H1 (cell line): ENCODE results near the gene LSG1. TPM values are rescaled to one million over a fixed set of nuclear protein-coding genes. Genes with fewer than 3 reads are reported as not detected.

Experiments
- CTCF ChIA-PET: fragments of 300-600 bp; sonication (Branson Sonifier 250); formaldehyde crosslinking; loops from one replicate; lab custom pipeline; 2021; ENCODE audit not compliant: partially characterized antibody; lab: Charles Lee
- POLR2A ChIA-PET: fragments of 300-600 bp; sonication (Branson Sonifier 250); formaldehyde crosslinking; loops from one replicate; lab custom pipeline; 2021; ENCODE audit warnings: inconsistent platforms; ENCODE audit not compliant: partially characterized antibody; lab: Charles Lee
- DNase-seq, 2 experiments: peaks; one replicate each; pipeline versions ENCODE4 v3.0.0 to v3.0.0-alpha.2; 2010 to 2022; ENCODE audit warnings: low spot score in 2 of 2, low read depth in 1 of 2, mixed read lengths in 1 of 2
- FAIRE-seq: peaks from 2 replicates; lab custom pipeline; 2011; peaks lifted over from hg19 to GRCh38; lab: Jason Lieb, UNC
- H2AFZ ChIP-seq: 2 replicates; pipeline ENCODE4 v1.8.1; 2012; ENCODE audit warnings: low read length, inconsistent platforms
- H2AK5ac ChIP-seq: 2 replicates; pipeline ENCODE4 v1.6.1; 2013; ENCODE audit warnings: low read depth, low read length
- H2BK120ac ChIP-seq: replicated peaks from 2 replicates; pipeline ENCODE3; 2013; ENCODE audit warnings: low read depth, low read length, inconsistent platforms
- H2BK12ac ChIP-seq: 2 replicates; pipeline ENCODE4 v1.6.1; 2013; ENCODE audit warnings: low read depth, low read length
- H2BK15ac ChIP-seq: 2 replicates; pipeline ENCODE4 v1.6.1; 2013; ENCODE audit warnings: low read length
- H2BK20ac ChIP-seq: 2 replicates; pipeline ENCODE4 v1.6.1; 2013; ENCODE audit warnings: low read length
- H2BK5ac ChIP-seq: 2 replicates; pipeline ENCODE4 v1.6.1; 2013; ENCODE audit warnings: low read depth, low read length
- H3K14ac ChIP-seq: 2 replicates; pipeline ENCODE4 v1.6.1; 2013; ENCODE audit warnings: inconsistent platforms; ENCODE audit not compliant: insufficient read length
- H3K18ac ChIP-seq: 2 replicates; pipeline ENCODE4 v1.6.1; 2013; ENCODE audit warnings: low read length; ENCODE audit errors: extremely low read depth
- H3K23ac ChIP-seq: 2 replicates; pipeline ENCODE4 v1.6.1; 2013; ENCODE audit warnings: inconsistent platforms; ENCODE audit not compliant: insufficient read length
- H3K23me2 ChIP-seq: 2 replicates; pipeline ENCODE4 v1.6.1; 2013; ENCODE audit warnings: low read depth, low read length
- H3K27ac ChIP-seq: 2 replicates; pipeline ENCODE4 v1.6.1; 2011; ENCODE audit warnings: low read depth, low read length, inconsistent platforms
- H3K27me3 ChIP-seq, 4 experiments: replicated peaks in 1 of 4; 1 replicate in 1 of 4; 2 replicates in 3 of 4; pipeline versions ENCODE4 v1.6.1 to v1.8.1; 2011 to 2013; ENCODE audit warnings: low read length in 3 of 4, mild to moderate bottlenecking in 3 of 4, inconsistent platforms in 2 of 4, mixed read lengths in 2 of 4, moderate library complexity in 1 of 4; ENCODE audit not compliant: control insufficient read depth in 3 of 4, insufficient read depth in 3 of 4; ENCODE audit errors: extremely low read depth in 1 of 4
- H3K36me3 ChIP-seq, 4 experiments: 2 replicates each; pipeline versions ENCODE4 v1.6.1 to v1.8.1; 2011 to 2013; ENCODE audit warnings: mild to moderate bottlenecking in 4 of 4, low read length in 3 of 4, moderate library complexity in 2 of 4, control low read depth in 1 of 4, inconsistent platforms in 1 of 4; ENCODE audit not compliant: insufficient read depth in 4 of 4, control insufficient read depth in 2 of 4
- H3K4ac ChIP-seq: replicated peaks from 2 replicates; pipeline ENCODE3; 2013; ENCODE audit warnings: low read length, low read depth, mixed read lengths, inconsistent platforms; ENCODE audit not compliant: insufficient read length
- H3K4me1 ChIP-seq, 4 experiments: replicated peaks in 1 of 4; 1 replicate in 1 of 4; 2 replicates in 3 of 4; pipeline versions ENCODE4 v1.6.1 to v1.8.1; 2011 to 2013; ENCODE audit warnings: low read length in 3 of 4, inconsistent platforms in 2 of 4, mixed read lengths in 1 of 4; ENCODE audit not compliant: insufficient read depth in 4 of 4, control insufficient read depth in 3 of 4
- H3K4me2 ChIP-seq, 2 experiments: 2 replicates each; pipeline versions ENCODE4 v1.6.1 to v1.8.1; 2011 to 2013; ENCODE audit warnings: low read depth in 2 of 2, low read length in 2 of 2, control low read depth in 1 of 2, inconsistent platforms in 1 of 2, mild to moderate bottlenecking in 1 of 2; ENCODE audit not compliant: insufficient read depth in 1 of 2
- H3K4me3 ChIP-seq, 4 experiments: fragments of 200-600, 300-600 bp in 1 of 4; sonication (generic), shearing (Covaris generic), sonication (Bioruptor Twin) in 1 of 4; 2 replicates each; pipeline versions ENCODE4 v1.5.1 to v1.8.1; 2011 to 2016; ENCODE audit warnings: low read length in 4 of 4, low read depth in 3 of 4, control low read depth in 2 of 4, inconsistent platforms in 2 of 4, mild to moderate bottlenecking in 2 of 4, mixed read lengths in 1 of 4, moderate library complexity in 1 of 4; ENCODE audit not compliant: insufficient read depth in 2 of 4; ENCODE audit errors: extremely low read depth in 1 of 4
- H3K56ac ChIP-seq: replicated peaks from 2 replicates; pipeline ENCODE3; 2013; ENCODE audit warnings: low read depth, mild to moderate bottlenecking, mixed read lengths, low read length, inconsistent platforms; ENCODE audit not compliant: insufficient read length
- H3K79me1 ChIP-seq: 2 replicates; pipeline ENCODE4 v1.6.1; 2013; ENCODE audit warnings: low read depth, low read length, control low read depth
- H3K79me2 ChIP-seq, 2 experiments: 2 replicates each; pipeline versions ENCODE4 v1.6.1 to v1.8.1; 2012 to 2013; ENCODE audit warnings: low read length in 2 of 2, mild to moderate bottlenecking in 2 of 2, inconsistent platforms in 1 of 2; ENCODE audit not compliant: insufficient read depth in 2 of 2, control insufficient read depth in 1 of 2
- H3K9ac ChIP-seq, 4 experiments: replicated peaks in 1 of 4; 1 replicate in 1 of 4; 2 replicates in 3 of 4; pipeline versions ENCODE4 v1.6.1 to v1.8.1; 2011 to 2013; ENCODE audit warnings: low read depth in 3 of 4, low read length in 3 of 4, control low read depth in 2 of 4, mild to moderate bottlenecking in 2 of 4, moderate library complexity in 2 of 4, inconsistent platforms in 1 of 4; ENCODE audit errors: extremely low read depth in 1 of 4
- H3K9me3 ChIP-seq, 2 experiments: 2 replicates each; pipeline versions ENCODE4 v1.6.1 to v1.8.1; 2012 to 2013; ENCODE audit warnings: mild to moderate bottlenecking in 2 of 2, moderate library complexity in 2 of 2, control low read depth in 1 of 2, inconsistent platforms in 1 of 2, low read depth in 1 of 2, low read length in 1 of 2, mixed read lengths in 1 of 2; ENCODE audit not compliant: insufficient read depth in 2 of 2
- H4K20me1 ChIP-seq, 2 experiments: replicated peaks in 1 of 2; 2 replicates each; pipeline versions ENCODE3 to v1.8.1; 2011 to 2013; ENCODE audit warnings: inconsistent platforms in 2 of 2, low read length in 2 of 2, mild to moderate bottlenecking in 1 of 2; ENCODE audit not compliant: insufficient read depth in 2 of 2, control insufficient read depth in 1 of 2
- H4K5ac ChIP-seq: 2 replicates; pipeline ENCODE4 v1.6.1; 2013; ENCODE audit warnings: low read length, low read depth, mixed read lengths, inconsistent platforms; ENCODE audit not compliant: insufficient read length
- H4K8ac ChIP-seq: 2 replicates; pipeline ENCODE4 v1.8.0; 2013; ENCODE audit warnings: mild to moderate bottlenecking, moderate library complexity, low read length, inconsistent platforms; ENCODE audit not compliant: insufficient read depth; ENCODE audit errors: extremely low read depth
- H4K91ac ChIP-seq: replicated peaks from 2 replicates; pipeline ENCODE3; 2013; ENCODE audit warnings: low read length, mixed read lengths, inconsistent platforms; ENCODE audit not compliant: insufficient read length
- PHF8 ChIP-seq: fragments of 200-600 bp; sonication (generic); conservative IDR thresholded peaks from 2 replicates; pipeline ENCODE4 v1.7.1; 2012; ENCODE audit warnings: low read depth, mild to moderate bottlenecking, inconsistent platforms, low read length, moderate library complexity
- SIRT6 ChIP-seq: IDR thresholded peaks from one replicate; pipeline ENCODE4 v1.7.1; 2012; ENCODE audit warnings: low read length, inconsistent platforms
- WGBS, 2 experiments: shearing (Covaris generic) in 1 of 2; methylation state at CpG; one replicate each; pipeline versions ENCODE4 v1.1.6 to v1.1.7; 2013 to 2015; ENCODE audit warnings: low lambda C conversion rate in 2 of 2, mixed read lengths in 2 of 2, inconsistent platforms in 1 of 2, low coverage in 1 of 2, missing lambda C conversion rate in 1 of 2; ENCODE audit not compliant: insufficient replicate concordance in 2 of 2, insufficient coverage in 1 of 2, insufficient read length in 1 of 2; ENCODE audit errors: extremely low coverage in 1 of 2, missing lambda C conversion rate in 1 of 2; 5-methylcytosine and 5-hydroxymethylcytosine counted together
- polyA plus RNA-seq, 7 experiments: library from polyadenylated mRNA; depleted of rRNA in 3 of 7; stranded (reverse) in 5 of 7; unstranded in 2 of 7; fragments of >200 nt in 5 of 7; fragments of 200-250 nt in 2 of 7; gene quantifications; 1 replicate in 5 of 7; 2 replicates in 1 of 7; 4 replicates in 1 of 7; pipeline versions ENCODE4 v1.2.1 to v1.2.3, GENCODE V29; 2011 to 2013; ENCODE audit warnings: missing spikeins in 2 of 7, mixed read lengths in 2 of 7
- total RNA-seq: library from RNA; stranded (reverse); fragmentation: NEBNext Ultra II Directional; extraction: Animal tissue kit (Norgen Biotek cat#: 25700); gene quantifications from 2 replicates; pipeline ENCODE4 v1.2.1, GENCODE V29; 2021

The LSG1 gene
- total and polyA plus RNA-seq, 2 of the 8 experiments (the other 6 are each of a cell fraction or from before 2014, with no cell fraction given), result 23.7 to 47.6 TPM

DNA sequence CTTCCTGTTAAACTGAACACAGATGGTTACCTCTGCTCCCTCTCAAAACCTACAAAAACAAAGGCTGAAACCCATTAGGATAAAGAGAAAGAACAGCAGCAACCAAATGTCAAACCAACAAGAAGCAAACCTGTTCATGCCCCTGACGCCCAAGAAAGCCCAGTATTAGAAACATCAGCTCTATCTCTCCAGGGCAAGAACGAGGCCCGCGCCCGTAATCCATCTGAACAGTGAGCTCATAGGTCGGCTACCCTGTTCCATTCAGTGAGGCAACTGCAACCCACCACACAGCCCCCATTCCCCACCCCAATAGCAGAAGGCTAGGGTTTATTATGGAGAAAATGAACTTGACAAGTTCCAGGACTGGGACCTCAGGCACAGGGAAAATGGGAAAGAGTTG lies 10.0 kb downstream of the LSG1 start:
- H4K20me1 ChIP-seq, result peaks cover 0 to 3% of the 10 kb centered on the region in 2 experiments
- no peak overlapping the region for H4K5ac ChIP-seq
- H2BK5ac ChIP-seq, result no peak overlapping the region
- no peak overlapping the region for H2BK15ac ChIP-seq
- no peak overlapping the region for H4K91ac ChIP-seq
- no peak overlapping the region for H3K27ac ChIP-seq
- no peak overlapping the region for H3K4me3 ChIP-seq
- 77% methylated on average over 6 of the region's 6 CpGs; no CpG with 5 or more reads in 1 of the 2 experiments for WGBS, 2 experiments
- POLR2A ChIA-PET, result interaction anchor here (2.6 kb wide), 1 partner anchor 10 kb away, joined by 8 read pairs; the partner anchor contains the start of gene LSG1
- H3K4me1 ChIP-seq, result no peaks in the 10 kb centered on the region
- no peak overlapping the region for H2BK120ac ChIP-seq
- TF ChIP-seq SIRT6, result no peak
- TF ChIP-seq PHF8, result no peak
- TF ChIP-seq, all 59 proteins: peak for 0
- H2BK20ac ChIP-seq, result no peak overlapping the region
- H2AFZ ChIP-seq, result no peak overlapping the region
- no peaks in the 10 kb centered on the region for H3K79me2 ChIP-seq
- H4K8ac ChIP-seq, result no peak overlapping the region
- H3K56ac ChIP-seq, result no peak overlapping the region
- no peak overlapping the region for H2AK5ac ChIP-seq
- H3K36me3 ChIP-seq, result peaks cover 15 to 54% (median 43%) of the 10 kb centered on the region in 4 experiments
- H3K27me3 ChIP-seq, result no peaks in the 10 kb centered on the region
- no peaks in the 10 kb centered on the region for H3K79me1 ChIP-seq
- H2BK12ac ChIP-seq, result no peak overlapping the region
- H3K14ac ChIP-seq, result no peak overlapping the region
- H3K18ac ChIP-seq, result no peak overlapping the region
- no peak overlapping the region for H3K4me2 ChIP-seq
- no peaks in the 10 kb centered on the region for H3K23me2 ChIP-seq
- H3K9ac ChIP-seq, result peak overlapping the region in 1 of 4 experiments; percentile 49; a peak in 1 of 7 replicates
- FAIRE-seq (no peak), DNase-seq (no peak)
- H3K4ac ChIP-seq, result no peak overlapping the region
- CTCF ChIA-PET, result interaction anchor here (1.5 to 6.6 kb wide), 2 partner anchors 9 to 20 kb away, joined by 3 to 44 read pairs; partner anchors contain the start of gene LSG1
- H3K23ac ChIP-seq, result no peak overlapping the region
- no peaks in the 10 kb centered on the region for H3K9me3 ChIP-seq
